H1 (cell line): ENCODE results near the gene MIEF2.
"Not testable (repeated sequence)": the region's sequence is repeated elsewhere in the genome, so short reads cannot be mapped to it uniquely, and the experiment has no call there.

Experiments
- ATF2 ChIP-seq: IDR thresholded peaks from 2 replicates; pipeline ENCODE4 v1.6.1; 2012; ENCODE audit warnings: low read length, inconsistent platforms
- CHD2 ChIP-seq: IDR thresholded peaks from 2 replicates; pipeline ENCODE4 v1.6.1; 2012; ENCODE audit warnings: low read length, improper control_type of control experiment
- CTCF ChIP-seq, 3 experiments: IDR thresholded peaks; 1 replicate in 2 of 3; 2 replicates in 1 of 3; pipeline versions ENCODE4 v1.5.1 to v1.6.1; 2011; ENCODE audit warnings: low read length in 3 of 3, mild to moderate bottlenecking in 3 of 3, inconsistent platforms in 2 of 3, low read depth in 1 of 3, moderate library complexity in 1 of 3; ENCODE audit not compliant: insufficient read depth in 1 of 3; ENCODE audit errors: control extremely low read depth in 1 of 3
- EZH2 ChIP-seq: fragments of 200-600 bp; sonication (generic); IDR thresholded peaks from 2 replicates; pipeline ENCODE4 v1.7.1; 2012; ENCODE audit warnings: low read depth, mild to moderate bottlenecking, moderate library complexity, low read length, inconsistent platforms; ENCODE audit not compliant: severe bottlenecking
- FOSL1 ChIP-seq: IDR thresholded peaks from 2 replicates; pipeline ENCODE4 v1.6.1; 2011; ENCODE audit warnings: mild to moderate bottlenecking, low read depth, low read length, moderate library complexity; ENCODE audit not compliant: insufficient read depth
- POLR2A ChIP-seq, 2 experiments: IDR thresholded peaks; 1 replicate in 1 of 2; 2 replicates in 1 of 2; pipeline ENCODE4 v1.6.1; 2011; ENCODE audit warnings: low read depth in 2 of 2, low read length in 2 of 2, mild to moderate bottlenecking in 2 of 2; ENCODE audit errors: control extremely low read depth in 1 of 2
- RNF2 ChIP-seq: fragments of 200-900, 300-1000 bp; sonication (generic); IDR thresholded peaks from 2 replicates; pipeline ENCODE4 v1.7.1; 2016; ENCODE audit warnings: borderline replicate concordance, low read depth, mild to moderate bottlenecking, antibody characterized with exemption, low read length; ENCODE audit not compliant: poor library complexity, severe bottlenecking; ENCODE audit errors: missing control alignments
- SUZ12 ChIP-seq: fragments of 200-600 bp; sonication (generic); IDR thresholded peaks from 2 replicates; pipeline ENCODE4 v1.6.1; 2012; ENCODE audit warnings: mild to moderate bottlenecking, inconsistent platforms, low read length, moderate library complexity, mixed read lengths
- TCF12 ChIP-seq: IDR thresholded peaks from 2 replicates; pipeline ENCODE4 v1.6.1; 2011; ENCODE audit warnings: low read depth, mild to moderate bottlenecking, low read length

GRCh38 chr17:18303206-18303605, 42.7 kb downstream of the MIEF2 start:
- not testable (repeated sequence) for TF ChIP-seq CTCF (IDR thresholded peaks at IDR 0.05; ENCODE audit: control extremely low read depth in 1 of 3, insufficient read depth in 1 of 3, low read depth in 1 of 3, low read length in 3 of 3); RNF2; POLR2A (IDR thresholded peaks at IDR 0.05; ENCODE audit: control extremely low read depth in 1 of 2, low read depth in 2 of 2, low read length in 2 of 2); EZH2; TCF12; ATF2; SUZ12; CHD2; FOSL1
